HG03066 (cell line): Measurements from ENCODE around the gene C14orf180.

Experiments used
- ATAC-seq: cut with Tn5 transposase; IDR thresholded peaks from one replicate; pipeline ENCODE4 v1.9.1; 2021; ENCODE audit warnings: low read depth; ENCODE audit not compliant: unreplicated experiment

C14orf180 gene

DNA sequence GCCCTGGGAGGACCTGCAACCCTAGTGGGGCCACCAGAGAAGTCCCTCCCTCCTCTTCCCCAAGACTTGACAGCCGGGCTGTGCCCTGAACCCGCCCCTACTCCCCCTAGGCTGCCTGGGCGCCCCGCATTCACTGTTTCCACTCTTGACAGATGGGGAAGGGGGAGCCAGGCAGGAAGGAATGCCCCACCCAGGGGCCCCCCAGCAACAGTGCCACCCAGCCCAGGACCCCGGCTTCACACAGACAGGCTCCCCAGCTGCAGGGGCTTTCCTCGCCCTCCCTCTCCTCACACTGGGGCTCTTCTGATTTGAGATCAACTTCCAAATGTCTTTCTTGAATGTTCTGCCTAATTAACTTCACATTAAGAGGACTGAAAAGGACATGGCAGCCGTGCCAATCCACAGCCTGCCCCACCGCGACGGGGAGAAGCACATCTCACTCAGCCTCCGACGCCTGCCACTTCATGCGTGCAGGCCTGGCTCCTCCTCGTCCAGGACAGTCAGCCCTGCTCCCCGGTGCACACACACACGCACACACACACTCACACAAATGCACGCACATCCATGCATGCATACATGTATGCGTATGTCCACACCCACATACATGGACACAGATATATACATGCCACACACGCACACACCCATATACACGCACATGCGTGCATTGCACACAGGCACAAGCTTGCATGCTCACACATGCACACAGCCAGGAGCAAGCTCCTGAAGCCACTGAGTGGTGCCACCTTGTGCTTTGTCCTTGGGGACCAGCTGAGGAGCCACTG is 19.6 kb upstream of the C14orf180 start:
- ATAC-seq, result no peak

DNA sequence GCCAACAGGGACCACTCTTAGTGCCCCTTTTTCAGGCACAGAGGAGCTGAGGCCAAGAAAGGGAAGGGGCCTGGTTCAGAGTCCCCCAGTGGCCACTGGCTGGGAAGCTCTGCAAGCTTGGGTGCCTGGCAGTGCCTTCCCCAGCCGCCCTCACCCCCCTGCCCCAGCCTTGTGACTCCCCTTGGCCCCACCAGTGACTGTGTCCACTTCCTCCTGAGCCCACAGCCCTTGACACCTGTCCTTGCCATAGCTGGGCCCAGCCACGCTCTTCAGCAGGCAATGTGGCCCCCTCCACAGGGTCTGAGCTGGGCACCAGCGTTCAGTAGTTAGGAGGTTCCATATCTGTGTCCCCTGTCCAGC is 19.0 kb upstream of the C14orf180 start:
- ATAC-seq, result no peak

DNA sequence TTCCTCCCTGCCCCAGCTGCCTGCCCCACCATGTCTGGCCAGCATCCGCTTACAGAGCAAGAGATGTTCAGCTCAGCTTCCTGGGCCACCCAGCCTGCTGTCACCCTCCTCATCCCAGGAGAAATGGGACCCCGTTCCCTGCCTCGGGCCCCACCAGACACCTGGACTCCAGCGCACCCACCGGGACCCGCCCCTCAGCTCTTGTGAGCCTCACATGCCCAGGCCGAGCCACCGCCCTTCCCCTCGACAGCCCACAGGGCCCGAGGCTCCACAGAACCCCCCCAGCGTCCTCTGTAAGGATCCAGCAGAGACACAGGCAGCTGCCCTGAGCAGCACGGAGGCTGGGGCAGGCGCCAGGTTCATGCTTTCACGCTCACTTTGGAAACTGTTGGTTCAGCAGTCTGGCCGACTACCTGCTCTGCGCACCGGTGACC is 18.4 kb upstream of the C14orf180 start:
- ATAC-seq, result no peak

DNA sequence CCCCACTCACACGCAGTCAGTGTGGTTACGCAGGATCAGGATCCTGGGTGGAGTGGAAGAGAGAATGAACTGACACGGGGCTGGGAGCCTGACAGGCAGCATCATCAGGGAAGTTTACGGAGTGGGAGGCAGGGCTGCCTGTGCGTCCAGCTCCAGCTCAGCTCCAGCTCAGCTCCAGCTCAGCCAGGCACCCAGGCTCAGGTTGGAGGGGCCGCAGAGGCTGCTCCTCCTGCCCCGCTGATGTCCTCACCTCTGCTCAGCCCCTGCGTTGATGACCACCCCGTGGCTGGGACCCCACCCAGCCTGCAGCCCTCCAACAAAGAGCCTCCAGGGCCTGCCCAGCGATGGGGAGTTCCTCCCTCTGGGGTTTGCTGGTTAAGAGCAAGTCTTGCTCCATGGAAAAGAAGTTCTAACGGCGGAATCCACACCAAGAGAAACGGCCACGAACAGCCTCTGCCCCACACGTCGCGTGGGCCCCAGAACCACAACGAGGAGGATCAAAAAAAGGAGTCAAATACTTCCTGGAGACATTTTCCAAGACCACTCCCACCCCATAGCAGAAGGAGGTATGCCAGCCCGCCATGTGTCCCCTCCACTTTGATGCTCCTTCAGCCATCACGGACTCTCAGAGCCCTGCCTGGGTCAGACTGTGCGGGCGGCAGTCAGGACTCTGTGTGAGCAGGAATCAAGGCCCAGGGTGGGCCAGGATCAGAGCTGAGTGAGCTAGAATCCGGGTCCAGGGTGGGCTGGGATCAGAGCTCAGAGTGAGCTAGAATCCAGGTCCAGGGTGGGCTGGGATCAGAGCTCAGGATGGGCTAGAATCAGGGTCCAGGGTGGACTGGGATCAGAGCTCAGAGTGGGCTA is 17.7 kb upstream of the C14orf180 start:
- no peak for ATAC-seq

DNA sequence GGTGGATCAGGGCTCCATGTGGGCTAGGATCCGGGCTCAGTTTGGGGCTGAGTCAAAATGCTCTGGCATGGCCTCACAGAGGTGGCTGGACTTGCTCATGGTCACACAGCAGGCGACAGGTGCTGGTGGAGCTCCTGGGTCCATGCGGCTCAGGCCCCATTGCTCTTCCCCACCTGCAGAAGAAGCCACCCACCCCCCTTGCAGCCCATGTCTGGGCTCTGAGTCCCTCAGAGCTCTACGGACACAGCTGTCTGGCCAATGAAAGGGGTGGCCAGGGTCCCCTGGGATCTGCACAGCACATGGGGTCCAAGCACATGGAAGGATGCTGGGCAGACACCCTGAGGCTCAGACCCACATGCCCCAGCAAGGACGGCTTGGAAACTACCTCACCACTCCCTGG is 17.0 kb upstream of the C14orf180 start:
- ATAC-seq, result no peak

DNA sequence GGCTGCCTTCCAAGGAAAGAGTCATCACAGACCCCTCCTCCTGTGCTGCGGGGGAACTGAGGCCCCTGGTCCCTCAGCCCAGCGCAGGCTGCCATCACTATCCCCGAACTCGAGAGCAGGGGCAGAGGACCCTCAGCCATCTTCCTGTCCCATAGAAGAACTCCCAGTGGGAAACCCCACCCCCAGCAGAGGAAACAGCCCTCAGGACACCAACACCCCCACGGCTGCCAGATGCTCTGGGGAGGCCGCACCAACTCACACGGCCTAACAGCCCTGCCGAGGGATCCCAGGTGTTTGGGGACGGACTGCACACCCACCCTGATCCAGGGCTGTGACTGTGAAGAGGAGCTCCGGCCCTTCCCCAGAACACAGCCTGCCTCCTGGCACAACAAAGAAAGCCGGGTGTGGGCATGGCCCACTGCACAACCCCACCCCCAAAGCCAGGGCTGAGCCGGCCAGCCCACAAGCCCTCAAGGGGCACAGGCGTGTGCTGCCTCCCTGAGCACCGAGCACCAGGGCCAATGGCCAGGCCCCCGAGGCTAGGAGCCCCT is 16.3 kb upstream of the C14orf180 start:
- ATAC-seq, result no peak

DNA sequence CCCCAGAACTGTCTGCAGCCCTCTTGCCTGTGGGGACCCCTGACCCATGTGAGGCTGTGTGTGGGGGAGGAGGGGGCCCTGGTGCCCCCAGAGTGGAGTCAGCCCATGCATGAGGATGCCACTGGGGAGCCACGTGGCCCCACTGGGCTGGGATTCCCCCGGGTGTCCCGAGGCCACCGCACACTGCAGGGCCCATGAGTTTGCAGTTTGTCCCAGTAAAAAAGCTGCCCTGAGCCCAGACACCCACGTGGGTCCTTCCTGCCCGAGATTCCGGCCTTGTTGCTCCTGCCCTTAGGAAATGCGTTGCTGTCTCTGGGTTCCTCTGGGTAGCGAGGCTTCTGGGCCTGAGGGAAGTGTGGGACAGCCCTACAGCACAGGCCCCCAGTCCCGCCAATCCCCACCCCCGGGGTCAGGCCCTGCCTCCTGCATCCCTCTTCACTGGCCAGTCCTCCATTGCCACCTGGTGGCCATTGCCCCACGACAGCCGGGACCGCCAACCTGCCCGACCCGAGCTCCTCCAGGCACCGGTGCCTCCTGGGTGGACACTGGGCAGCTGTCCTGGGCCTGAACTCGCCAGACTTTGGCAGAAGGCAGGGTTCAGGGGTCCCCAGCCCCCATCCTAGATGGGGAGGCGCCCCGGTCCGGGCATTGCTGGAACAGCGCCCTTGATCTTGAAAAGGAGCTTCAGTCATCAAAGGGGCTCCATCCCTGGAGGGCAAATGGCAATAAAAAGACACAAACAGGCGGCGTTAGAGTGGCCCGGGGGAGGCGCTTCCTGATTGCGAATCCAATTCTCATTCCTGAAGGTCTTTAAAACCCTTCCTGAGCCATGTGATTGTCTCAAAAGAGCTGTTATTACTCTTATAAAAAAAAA is 15.6 kb upstream of the C14orf180 start:
- ATAC-seq, result no peak

DNA sequence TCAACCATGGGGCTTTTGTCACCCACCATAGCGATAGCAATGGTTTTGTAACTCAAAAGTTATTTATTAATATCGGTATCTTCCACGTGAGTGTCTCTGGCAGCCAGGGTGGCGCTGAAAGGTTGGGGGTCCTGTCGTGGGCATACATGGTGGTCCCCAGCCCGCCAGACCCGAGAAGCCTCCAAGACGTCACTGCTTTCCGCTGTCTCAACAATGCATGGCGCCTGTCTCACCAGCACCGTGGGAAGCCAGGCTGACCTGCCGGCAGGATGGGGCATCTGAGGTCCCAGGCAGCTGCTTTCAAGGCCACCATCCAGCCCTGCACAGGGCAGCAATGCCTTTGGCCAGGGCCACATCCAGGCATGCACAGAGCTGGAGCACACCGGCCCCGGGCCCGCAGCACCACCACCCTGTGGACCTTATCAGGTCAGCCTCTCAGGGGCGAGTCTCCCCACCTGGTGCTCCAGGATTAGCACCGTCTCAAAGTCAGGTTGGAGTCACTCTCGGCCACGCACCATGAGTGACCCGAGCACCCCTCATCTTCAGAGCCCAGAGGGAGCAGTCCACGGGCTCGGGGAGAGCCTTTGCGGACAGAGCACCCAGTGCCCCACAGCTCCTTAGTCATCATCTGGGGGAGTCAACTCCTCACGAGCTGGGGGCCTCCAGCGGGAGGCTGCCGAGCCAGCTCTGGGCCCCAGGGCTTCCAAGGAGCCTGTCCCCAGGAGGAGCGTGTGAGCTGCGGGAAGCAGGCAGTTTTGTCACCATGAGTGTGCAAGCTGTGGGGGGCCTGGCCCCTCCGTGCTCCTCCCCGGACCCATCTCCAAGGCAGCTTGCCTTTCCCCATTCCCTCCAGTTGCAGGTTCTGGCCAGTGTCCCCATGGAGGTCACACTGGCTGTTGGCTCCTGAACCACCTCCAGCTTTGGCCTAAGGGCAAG is 14.6 kb upstream of the C14orf180 start:
- ATAC-seq, result no peak

DNA sequence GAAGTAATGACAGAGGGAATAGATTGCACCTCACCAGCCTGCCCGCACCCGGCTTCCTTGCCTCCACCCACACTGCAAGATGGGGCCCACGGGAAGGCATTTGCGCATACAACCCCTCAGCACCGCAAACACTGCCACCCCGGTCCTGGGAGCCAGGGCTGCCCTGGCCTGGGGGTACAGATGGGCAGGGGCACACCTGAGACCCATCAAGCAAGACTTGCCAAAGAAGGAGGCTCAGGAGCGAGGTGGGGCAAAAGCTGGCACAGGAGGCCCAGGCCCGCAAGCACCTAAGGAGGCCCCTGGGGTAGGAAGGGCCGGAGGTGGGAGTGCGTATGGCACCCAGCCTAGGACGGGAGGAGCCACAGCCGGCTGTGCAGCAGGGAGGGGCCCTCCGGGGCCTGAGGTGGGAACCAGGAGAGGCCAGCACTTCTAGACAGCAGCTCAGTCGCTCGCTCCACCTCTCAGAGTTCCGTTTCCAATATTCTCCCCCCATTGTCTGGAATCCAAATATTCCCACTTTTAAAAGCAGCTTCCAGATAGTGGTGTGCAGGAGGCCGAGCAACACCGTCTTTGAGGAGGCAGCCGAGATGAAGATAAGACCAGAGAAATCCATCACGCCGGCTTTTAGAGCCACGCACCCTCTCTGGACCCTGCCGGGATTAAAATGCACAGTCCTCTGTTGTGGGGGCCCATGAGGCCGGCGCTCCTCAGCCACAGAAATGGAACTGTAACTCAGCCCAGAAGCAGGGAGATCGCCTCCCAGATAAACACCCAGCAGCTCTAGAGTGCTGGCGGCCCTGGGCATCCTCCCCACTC is 12.2 kb upstream of the C14orf180 start:
- no peak for ATAC-seq

DNA sequence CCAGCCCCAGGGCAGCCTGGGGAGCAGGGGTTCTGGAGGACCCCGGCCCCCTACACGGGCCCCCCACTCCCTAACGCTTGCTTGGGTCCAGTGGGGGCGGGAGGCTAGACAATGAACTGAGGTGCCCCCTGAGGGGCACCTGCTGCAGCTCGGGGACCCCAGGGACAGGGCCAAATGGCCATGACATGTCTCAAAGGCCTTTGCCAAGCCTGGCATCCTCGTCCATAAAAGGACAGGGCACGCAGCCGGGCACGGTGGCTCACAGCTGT is 11.7 kb upstream of the C14orf180 start:
- ATAC-seq, result no peak

DNA sequence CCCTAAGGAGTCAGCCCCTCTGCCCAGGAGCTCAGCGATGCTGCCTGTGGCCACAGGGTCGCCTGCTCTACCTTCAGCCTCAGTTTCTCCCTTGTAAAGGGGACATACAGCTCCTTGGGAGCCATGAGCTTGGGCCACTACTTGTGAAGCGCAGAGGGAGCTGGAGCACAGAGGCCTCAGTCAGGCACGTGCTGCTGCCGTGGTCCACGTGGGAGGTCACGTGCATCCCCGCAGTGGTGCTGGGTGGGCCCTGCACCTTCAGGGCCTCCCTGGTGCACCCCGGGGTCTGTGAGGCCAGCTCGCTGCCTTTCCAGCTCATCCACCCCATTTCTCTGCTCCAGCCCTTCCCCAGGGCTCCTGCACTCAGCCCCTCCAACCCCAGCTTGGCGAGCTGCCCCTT is 10.9 kb upstream of the C14orf180 start:
- ATAC-seq, result no peak

DNA sequence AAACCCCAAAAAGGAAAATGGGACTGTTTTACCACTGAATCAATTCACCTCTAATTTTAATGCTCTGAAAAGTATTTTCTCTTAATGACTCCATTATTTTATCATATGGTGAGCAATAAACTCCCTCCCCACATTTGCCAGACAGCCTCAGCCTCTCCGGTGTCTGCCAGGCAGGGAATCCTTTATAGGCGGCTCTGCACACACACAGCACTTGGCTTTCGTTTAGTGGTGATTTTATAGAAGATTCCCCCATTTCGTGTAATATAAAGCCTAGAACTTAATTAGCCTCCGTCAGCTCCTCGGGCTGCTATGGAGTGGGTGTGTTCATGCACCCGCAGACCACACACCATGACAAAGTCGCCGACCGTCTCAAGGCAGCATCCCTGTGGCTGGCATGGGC is 10.1 kb upstream of the C14orf180 start:
- no peak for ATAC-seq

DNA sequence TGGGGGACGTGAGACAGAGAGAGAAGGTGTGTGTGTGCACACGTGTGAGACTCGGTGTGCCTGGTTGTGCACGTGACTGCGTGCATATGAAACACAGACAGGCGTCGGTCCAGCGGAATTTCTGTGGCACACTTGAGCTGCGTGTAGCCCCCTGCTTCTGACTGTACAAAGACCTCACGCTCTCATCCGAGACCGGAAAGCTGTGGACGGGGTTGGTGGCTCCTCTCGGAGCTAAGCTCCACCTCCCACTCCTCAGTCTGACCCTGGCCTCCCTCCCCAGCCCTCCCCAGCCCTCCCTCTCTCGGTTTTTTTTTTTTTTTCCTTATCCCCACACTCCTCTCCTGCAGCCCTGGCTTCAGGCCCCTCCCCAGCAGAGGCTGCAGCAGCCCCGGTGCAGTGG is 8.3 kb upstream of the C14orf180 start:
- no peak for ATAC-seq

DNA sequence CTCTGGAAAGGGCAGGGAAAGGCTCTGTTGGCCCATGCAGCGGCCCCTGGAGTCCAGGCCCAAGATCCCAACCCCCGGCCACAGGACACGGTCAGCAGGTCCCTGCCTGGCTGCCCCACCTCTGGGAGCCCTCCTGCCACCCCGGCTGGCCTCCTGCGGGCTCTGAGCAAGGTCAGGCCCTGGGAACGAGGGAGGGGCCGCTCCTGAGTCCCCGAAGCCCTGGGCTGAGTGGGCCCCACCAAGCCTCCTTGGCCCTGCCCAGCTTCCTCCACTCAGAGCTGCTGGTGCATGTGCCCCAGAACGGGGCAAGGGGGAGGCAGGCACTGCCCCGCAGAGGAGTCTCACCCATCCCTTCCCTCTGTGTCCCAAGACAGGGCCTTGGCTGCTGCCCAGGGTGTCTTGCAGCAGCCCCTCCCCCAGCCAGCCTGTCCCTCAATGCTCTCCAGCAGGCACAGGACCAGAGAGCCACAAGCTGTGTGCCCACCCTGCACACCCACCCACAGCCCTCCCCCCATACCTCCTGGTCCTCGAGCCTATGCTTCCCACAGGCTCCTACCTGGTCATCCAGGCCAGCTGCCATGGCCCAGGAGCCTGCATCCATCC is 7.4 kb upstream of the C14orf180 start:
- ATAC-seq, result no peak

DNA sequence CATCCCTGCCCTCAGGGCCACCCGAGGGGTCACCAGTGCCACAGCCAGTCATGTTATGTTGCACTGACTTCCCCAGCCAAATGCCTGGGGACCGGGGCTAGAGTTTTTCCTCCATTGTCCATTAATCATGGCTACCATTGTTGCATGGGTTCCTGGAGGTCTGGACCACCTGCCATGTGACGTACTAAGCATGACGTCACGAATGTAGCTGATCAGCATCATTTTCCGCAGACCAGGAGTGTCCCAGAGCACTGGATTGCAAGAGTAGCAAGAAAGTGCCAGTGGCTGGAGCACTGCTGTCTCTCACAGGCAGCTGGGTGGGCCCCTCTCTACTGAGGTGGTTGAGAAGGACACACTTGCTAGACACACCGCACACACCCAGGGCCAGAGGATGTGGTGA is 6.9 kb upstream of the C14orf180 start:
- no peak for ATAC-seq

DNA sequence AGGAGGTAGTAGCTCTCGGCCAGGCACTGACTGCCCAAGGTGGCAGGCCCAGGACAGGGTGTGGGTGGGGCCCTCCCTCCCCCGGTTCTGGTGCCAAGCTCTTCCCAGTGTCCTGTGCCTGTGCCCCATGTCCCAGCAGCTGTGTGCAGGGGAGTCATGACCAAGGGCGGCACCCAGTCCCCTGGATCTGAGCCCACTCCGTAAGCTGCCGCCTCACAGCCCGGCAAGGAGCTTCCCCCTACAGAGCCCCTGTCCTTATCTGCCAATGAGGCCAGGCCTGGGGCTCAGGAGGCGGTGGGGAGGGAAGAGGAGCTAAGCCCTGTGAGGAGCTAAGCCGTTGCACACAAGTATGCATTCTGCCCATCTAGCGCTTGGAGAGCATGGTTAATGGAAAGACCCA is 5.6 kb upstream of the C14orf180 start:
- no peak for ATAC-seq

DNA sequence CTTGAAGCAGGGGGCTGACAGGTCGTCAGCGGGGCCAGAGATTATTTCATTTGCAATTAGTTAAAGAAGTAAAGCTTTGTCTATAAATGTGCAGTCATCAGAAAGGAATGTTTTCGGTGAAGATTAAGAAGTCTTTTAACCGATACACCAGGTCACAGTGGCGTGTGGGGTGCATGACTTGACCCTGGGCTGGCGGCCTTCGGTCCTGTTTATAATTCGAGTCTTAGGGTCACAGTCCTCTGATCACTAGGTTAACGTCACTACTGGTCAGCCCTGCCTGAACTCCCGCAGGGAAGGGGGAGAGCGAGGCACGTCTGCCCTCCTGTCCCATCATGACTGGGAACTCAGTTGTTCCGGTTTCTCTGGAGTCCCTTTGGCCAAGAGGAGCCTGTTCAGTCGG is 5.0 kb upstream of the C14orf180 start:
- ATAC-seq, result no peak

DNA sequence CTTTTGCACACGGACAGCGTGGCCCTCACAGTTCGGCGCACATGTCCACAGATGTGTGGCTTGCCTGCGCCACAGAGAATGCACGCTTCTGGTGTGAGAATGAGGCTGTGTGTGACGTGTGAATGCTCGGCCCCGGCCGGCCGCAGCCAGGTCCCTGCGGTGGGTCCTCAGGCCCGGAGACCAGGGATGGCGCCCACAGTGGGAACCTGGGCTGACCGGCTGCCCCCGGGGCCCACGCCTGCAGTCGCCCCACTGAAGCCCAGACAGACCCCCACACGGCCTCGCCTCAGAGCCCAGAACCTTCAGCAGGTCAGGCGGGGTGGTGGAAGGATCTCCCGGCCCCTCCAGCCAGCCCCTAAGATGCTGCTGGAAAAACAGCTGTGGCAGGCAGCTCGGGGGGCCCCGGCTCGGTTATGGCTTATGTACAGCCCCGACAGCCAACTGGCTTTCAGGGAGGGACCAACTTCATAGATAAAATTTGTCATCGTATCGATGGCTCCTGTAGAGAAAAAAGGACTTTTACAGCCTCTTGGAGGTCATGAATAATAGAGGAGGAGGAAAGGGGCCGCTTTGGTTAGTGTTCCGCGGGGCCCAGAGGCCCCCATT is 4.5 kb upstream of the C14orf180 start:
- no peak for ATAC-seq
